Measurements from ENCODE around the gene CADPS.

DNA sequence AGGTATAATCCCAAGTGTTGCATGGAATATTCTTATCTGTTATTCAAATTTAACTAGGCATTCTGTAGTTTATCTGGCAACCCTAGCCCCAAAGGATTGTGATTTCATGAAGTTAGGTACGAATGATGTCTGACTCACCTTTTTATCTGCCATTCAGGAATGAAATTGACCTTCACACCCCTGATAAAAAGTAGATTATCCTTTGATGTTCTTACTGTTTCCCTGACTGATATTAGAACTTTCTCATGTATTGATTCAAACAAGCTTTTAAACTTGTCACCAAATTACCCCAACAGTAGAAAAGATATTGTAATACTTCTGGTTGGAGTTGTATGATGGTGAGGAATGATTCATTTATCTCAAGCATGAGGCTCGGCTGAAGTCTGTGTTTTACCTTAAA is 43.6 kb upstream of the CADPS start:
- TF ChIP-seq POLR2A (IDR thresholded peaks at IDR 0.05; ENCODE audit: low read length) (no peak), CTCF (IDR thresholded peaks at IDR 0.05) (no peak), JUNB (IDR thresholded peaks at IDR 0.05) (no peak)

Data from A549 (cell line).